ENCODE data around the gene NUP85.

DNA sequence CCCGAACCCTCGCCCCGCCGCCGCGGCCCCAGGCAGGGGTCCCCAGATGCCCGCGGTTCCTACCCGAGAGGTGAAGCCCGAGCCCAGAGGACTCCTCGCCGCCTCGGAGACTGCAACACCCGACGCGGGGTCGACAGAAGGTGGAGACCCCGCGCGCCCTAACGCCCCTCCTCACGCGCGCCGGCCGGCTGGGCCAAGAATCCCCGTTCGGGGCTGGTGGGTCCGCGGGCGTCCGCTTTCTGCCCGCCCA lies 23.2 kb upstream of the NUP85 start:
- TF ChIP-seq RFX5 (IDR thresholded peaks at IDR 0.05; ENCODE audit: low read length) (no peak), TCF12 (IDR thresholded peaks at IDR 0.05) (no peak), FOSL2 (IDR thresholded peaks at IDR 0.05; ENCODE audit: borderline replicate concordance, low read depth) (no peak)
- TF ChIP-seq, protein P1, sequence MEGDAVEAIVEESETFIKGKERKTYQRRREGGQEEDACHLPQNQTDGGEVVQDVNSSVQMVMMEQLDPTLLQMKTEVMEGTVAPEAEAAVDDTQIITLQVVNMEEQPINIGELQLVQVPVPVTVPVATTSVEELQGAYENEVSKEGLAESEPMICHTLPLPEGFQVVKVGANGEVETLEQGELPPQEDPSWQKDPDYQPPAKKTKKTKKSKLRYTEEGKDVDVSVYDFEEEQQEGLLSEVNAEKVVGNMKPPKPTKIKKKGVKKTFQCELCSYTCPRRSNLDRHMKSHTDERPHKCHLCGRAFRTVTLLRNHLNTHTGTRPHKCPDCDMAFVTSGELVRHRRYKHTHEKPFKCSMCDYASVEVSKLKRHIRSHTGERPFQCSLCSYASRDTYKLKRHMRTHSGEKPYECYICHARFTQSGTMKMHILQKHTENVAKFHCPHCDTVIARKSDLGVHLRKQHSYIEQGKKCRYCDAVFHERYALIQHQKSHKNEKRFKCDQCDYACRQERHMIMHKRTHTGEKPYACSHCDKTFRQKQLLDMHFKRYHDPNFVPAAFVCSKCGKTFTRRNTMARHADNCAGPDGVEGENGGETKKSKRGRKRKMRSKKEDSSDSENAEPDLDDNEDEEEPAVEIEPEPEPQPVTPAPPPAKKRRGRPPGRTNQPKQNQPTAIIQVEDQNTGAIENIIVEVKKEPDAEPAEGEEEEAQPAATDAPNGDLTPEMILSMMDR (IDR thresholded peaks at IDR 0.05), result peak; percentile 17; the same call in 1 of the 2 replicates
- TF ChIP-seq, protein P2, sequence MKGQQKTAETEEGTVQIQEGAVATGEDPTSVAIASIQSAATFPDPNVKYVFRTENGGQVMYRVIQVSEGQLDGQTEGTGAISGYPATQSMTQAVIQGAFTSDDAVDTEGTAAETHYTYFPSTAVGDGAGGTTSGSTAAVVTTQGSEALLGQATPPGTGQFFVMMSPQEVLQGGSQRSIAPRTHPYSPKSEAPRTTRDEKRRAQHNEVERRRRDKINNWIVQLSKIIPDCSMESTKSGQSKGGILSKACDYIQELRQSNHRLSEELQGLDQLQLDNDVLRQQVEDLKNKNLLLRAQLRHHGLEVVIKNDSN (IDR thresholded peaks at IDR 0.05; ENCODE audit: borderline replicate concordance, low read depth), result no peak

Data from SK-N-SH (cell line).